Measurements from ENCODE around the gene ATP10A.

GRCh38 chr15:25710184-25710583, 152.9 kb downstream of the ATP10A start:
- no peak for TF ChIP-seq PPARA (CRISPR knock-in tag; IDR thresholded peaks at IDR 0.05; ENCODE audit: borderline replicate concordance)
- no peak for TF ChIP-seq ZC3H10 (CRISPR knock-in tag; IDR thresholded peaks at IDR 0.05)
- TF ChIP-seq CSRNP3 (CRISPR knock-in tag; IDR thresholded peaks at IDR 0.05), result no peak
- no peak for TF ChIP-seq CREB5 (CRISPR knock-in tag; IDR thresholded peaks at IDR 0.05; ENCODE audit: low read depth)
- TF ChIP-seq ZNF565 (CRISPR knock-in tag; conservative IDR thresholded peaks at IDR 0.05; ENCODE audit: low read depth), result no peak
- TF ChIP-seq CSDC2 (CRISPR knock-in tag; IDR thresholded peaks at IDR 0.05), result no peak
- no peak for TF ChIP-seq PATZ1 (CRISPR knock-in tag; IDR thresholded peaks at IDR 0.05; ENCODE audit: borderline replicate concordance)
- no peak for TF ChIP-seq ARNTL (CRISPR knock-in tag; IDR thresholded peaks at IDR 0.05; ENCODE audit: borderline replicate concordance, low read depth)
